GM13976 (cell line): ENCODE results near the gene SPACA9.

ENCODE experiments used
- DNase-seq: peaks from one replicate; pipeline ENCODE4 v3.0.0; 2012; ENCODE audit warnings: low spot score
- CTCF ChIP-seq: IDR thresholded peaks from 2 replicates; pipeline ENCODE4 v1.5.1; 2012; ENCODE audit warnings: borderline replicate concordance, mild to moderate bottlenecking; ENCODE audit not compliant: insufficient read depth; ENCODE audit errors: extremely low read depth, missing control alignments, control extremely low read depth
- in situ Hi-C: fragments of 300-500 bp; cut with MboI; formaldehyde crosslinking; loops from one replicate; pipeline ENCODE4 v1.12.0; 2022; ENCODE audit warnings: low sequenced_read_pairs, mixed read lengths, inconsistent platforms; ENCODE audit not compliant: unreplicated experiment

Gene SPACA9

GRCh38 chr9:132854832-132855231 is 23.9 kb upstream of the SPACA9 start:
- TF ChIP-seq CTCF, result no peak
- DNase-seq, result no peak
- in situ Hi-C loops, result no loop called here

GRCh38 chr9:132855904-132856303 is 22.8 kb upstream of the SPACA9 start:
- no peak for TF ChIP-seq CTCF
- in situ Hi-C loops, result no loop called here
- no peak for DNase-seq

- TF ChIP-seq CTCF, result no peak
- in situ Hi-C loops, result no loop called here
- DNase-seq, result no peak
Observed at GRCh38 chr9:132857031-132857430, 21.7 kb upstream of the SPACA9 start.

- no peak for TF ChIP-seq CTCF
- no peak for DNase-seq
- in situ Hi-C loops, result no loop called here
Observed at GRCh38 chr9:132857616-132858342, 20.9 kb upstream of the SPACA9 start.

- no peak for TF ChIP-seq CTCF
- DNase-seq, result no peak
- in situ Hi-C loops, result no loop called here
Observed at GRCh38 chr9:132858751-132859150, 19.9 kb upstream of the SPACA9 start.

- DNase-seq, result no peak
- no peak for TF ChIP-seq CTCF
- in situ Hi-C loops, result no loop called here
Observed at GRCh38 chr9:132861666-132862065, 17.0 kb upstream of the SPACA9 start.

- TF ChIP-seq CTCF, result no peak
- no peak for DNase-seq
- in situ Hi-C loops, result no loop called here
Observed at GRCh38 chr9:132862533-132862932, 16.2 kb upstream of the SPACA9 start.
